GM12874 (cell line): ENCODE results near the gene RNASE8.

ENCODE experiments used
- TF ChIP-seq, protein P1 (sequence below): IDR thresholded peaks from 2 replicates; pipeline ENCODE4 v1.5.1; 2011; ENCODE audit warnings: low read depth, mild to moderate bottlenecking, control low read depth, low read length, moderate library complexity; ENCODE audit not compliant: insufficient read depth

RNASE8 gene

DNA sequence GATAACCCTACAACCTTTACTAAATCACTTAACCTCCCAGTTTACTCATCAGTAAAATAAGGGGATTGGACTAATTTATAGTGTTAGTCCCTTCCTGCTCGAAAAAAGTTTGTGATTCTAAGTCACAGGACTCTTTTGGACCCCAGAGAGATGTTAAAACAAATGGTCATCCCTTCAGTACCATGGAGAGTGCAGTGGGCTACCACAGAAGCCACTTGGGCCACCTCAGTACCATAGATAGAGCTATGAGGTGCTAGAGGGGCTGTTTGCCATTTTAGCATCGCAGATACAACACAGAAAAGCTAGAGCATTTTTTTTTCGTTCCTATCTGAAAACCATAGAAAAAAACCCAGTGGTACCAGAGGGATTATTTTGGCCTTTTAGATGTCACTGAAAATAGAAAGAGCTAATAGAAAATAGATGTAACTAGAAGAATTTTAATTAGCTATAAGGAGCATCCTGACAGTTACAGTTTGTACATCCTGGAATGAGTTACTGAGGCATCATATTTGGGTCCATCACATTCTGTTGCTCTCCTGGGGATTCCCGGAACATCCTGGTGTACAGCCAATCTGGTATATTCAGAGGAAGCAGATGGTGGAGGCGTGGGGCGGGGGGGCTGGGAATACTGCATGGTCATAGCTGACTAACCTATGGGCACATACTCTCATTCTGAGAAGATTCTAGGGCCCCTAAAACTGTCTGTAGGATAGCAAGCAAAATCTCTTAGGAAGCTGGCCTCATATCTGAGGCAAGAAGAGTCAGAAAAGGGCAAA is 38.0 kb downstream of the RNASE8 start:
- TF ChIP-seq, protein P1, sequence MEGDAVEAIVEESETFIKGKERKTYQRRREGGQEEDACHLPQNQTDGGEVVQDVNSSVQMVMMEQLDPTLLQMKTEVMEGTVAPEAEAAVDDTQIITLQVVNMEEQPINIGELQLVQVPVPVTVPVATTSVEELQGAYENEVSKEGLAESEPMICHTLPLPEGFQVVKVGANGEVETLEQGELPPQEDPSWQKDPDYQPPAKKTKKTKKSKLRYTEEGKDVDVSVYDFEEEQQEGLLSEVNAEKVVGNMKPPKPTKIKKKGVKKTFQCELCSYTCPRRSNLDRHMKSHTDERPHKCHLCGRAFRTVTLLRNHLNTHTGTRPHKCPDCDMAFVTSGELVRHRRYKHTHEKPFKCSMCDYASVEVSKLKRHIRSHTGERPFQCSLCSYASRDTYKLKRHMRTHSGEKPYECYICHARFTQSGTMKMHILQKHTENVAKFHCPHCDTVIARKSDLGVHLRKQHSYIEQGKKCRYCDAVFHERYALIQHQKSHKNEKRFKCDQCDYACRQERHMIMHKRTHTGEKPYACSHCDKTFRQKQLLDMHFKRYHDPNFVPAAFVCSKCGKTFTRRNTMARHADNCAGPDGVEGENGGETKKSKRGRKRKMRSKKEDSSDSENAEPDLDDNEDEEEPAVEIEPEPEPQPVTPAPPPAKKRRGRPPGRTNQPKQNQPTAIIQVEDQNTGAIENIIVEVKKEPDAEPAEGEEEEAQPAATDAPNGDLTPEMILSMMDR: no peak

DNA sequence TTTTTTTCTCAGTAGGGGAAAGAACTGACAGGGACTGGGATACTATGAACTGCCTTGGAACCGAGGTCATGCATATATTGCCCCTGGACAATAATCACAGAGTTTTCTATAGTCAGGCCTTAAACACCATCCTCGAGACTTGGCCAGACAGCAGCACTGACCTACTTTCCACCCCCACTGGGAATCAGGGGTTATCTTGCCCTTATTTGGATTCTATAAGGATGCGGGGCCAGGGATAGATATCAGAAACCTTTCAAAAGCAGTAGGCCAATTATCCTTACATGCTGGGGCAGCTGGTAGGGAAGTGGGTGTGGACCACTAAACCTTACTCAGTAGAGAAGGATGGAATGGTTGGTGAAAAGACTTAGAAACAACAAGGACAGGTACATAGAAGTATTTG is 38.8 kb downstream of the RNASE8 start:
- TF ChIP-seq, protein P1: no peak

DNA sequence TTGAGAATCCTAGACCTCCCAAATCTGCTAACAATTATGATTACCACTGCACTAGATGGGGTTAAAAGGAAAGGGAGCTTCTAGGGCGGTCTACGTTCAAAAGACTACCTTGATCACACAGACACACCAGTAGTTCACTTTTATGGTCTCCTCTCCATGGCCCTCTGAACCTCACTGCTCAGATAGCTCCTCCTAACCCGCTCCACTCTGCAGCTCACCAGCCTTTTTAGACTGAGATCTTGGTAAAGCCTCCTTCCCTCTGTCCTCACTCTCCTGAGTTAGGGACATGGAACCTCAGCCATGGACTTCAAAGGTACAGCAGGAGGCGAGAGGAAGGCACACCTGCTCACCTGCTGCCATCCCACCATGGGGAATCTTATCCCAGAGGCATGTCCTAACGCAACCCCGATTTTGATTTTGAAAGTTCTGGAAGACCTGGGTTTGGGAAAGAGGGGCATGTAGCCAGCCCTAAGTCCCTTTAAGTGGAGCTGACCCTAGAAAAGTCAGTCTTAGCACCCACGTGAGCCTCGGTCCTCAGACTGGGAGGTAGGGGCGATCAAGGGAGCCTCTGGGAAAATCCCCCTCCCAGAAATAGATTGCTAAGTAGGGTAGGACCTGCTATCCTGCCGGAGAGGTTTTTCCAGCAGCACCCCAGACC is 39.5 kb downstream of the RNASE8 start:
- TF ChIP-seq, protein P1: no peak

DNA sequence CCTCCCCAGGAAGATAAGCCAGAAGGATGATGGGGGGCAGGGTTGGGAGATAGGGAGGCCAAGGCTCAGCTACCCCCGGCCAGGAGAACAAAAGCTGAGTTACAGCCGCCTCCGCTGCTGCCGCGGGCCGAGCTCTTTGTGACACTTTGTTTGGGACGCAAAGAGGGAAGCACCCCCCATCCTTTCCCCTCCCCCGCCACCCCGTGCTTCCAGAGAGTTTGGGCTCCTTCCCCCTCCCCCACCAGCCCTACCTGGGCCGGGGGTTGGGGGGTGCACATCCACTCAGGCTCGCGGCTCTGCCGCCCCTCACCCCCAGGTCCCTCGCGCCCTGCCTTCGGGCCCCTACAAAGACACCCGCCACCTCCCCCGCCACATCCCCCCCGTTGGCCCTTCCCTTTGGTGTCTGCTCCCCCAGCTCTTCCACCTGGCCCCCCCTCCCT is 40.0 kb downstream of the RNASE8 start:
- TF ChIP-seq, protein P1: no peak

DNA sequence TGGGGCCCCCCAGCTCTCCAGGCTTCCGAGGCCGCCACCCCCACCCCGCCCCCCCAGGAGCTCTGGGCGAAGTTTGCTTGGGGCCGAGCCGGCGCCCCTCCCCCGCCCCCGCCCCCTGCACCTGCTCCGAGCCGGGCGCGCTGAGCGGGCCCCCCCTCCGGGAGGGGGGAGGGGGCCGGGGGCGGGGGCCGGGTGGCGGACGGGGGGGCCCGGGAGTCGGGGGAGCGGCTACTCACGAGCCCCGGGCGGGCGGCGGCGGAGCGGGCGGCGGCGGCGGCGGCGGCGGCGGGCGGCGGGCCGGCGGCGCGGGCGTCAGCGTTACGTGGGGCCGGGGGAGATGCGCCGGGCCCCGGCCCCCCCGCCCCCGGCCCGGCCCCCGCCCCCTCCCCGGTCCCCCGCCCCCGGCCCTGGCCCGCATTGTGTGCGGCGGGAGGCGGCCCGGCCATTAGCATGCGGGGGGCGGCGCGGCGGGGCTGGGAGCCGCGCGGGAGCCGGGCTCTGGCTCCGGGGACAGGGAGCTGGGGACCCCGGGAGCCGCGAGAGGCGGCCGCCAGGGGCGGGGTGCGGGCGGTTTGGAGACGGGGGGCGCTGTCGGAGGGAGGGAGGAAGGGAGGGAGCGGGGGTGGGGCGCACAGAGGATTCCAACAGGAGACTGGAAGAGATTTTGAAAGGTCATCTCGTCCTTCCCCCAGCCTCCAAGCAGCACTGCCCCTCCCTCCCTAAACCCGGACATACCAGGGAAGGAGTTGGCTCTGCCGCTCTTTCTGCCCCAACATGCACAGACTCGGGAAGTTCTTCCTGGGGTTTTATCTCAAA is 40.7 kb downstream of the RNASE8 start, which contains the start of gene ZNF219:
ZNF219 (minus strand) TSS at position 580 of the 816 bp plus-strand sequence. CDS start 5,064 bp downstream, outside the sequence.
- TF ChIP-seq, protein P1: no peak

DNA sequence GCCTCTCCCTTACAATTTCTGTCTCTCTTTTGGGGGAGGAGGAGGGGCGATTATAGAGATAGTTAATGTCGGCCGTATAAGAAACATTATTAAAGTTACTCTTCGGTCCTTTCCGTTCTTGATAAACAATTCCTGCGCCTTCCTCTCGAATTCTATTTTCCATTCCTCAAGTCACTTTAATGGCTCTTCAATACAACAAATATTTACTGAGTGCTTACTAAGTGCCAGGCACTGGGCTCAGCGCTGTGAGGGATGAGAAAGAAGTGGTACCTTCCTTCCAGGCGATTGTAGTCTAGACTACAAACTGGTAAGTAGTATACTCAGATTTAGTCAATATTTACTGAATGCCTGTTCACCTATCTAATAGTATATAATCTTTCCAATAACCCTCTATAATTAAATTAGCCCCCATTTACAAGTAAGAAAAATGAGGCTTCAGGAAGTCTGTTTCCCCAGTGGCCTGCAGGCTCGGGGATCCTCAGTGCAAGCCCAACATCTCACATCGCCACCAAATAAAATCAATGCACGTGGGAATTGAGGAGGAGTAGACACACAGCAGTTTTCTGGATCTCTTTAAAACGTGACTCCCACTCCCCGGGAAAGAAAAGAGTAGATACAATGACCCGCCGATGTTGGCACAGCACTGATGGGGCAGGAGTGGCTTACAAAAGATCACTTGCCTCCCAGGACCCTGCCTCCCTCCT is 41.4 kb downstream of the RNASE8 start:
- TF ChIP-seq, protein P1: no peak
